ENCODE data around the gene RASA3.

Gene RASA3

DNA sequence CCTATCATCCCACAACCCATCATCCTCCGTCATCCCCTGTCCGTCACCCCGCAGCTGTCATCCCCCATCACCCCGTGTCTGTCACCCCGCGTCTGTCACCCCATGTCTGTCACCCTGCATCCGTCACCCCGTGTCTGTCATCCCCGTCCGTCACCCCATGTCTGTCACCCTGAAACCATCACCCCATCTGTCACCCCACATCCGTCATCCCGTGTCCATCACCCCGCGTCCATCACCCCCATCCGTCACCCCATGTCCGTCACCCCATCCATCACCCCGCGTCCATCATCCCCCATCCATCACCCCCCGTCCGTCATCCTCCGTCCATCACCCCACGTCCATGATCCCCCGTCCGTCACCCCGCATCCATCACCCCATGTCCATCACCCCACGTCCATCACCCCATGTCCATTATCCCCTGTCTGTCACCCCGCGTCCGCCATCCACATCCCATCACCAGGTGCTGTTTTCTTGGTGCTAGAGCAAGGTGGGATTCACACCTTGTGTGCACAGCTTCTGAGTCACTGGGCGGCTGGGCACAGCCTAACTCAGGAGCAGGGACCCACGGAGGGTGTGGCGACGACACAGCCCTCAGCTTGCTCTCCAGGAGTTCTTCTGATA lies 24.2 kb downstream of the RASA3 start:
- TF ChIP-seq CTCF (IDR thresholded peaks at IDR 0.05; ENCODE audit: low read depth, low read length): no peak
- H3K4me3 ChIP-seq (ENCODE audit: low read depth, low read length): peak overlapping the region; percentile 30

DNA sequence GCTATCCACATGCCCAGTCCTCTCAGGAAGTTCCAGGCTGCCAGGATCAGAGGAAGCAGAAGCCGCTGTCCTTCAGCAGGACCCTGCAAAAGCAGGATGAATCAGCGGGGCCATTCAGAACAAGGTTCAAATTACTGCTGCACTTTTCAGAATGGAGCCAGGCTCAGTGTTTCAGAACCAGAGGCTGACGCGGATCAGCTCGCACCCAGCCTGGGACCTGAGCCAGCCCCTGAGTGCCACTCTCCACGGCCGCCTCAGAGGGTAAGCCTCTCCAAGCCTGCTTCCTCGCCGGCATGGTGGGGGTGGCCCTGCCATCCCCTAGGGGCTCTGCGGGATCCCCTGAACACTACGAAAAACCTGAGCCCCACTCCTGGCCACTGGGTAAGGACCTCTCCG lies 24.7 kb downstream of the RASA3 start:
- H3K4me3 ChIP-seq (ENCODE audit: low read depth, low read length): peak overlapping the region; percentile 30
- TF ChIP-seq CTCF (IDR thresholded peaks at IDR 0.05; ENCODE audit: low read depth, low read length): no peak

DNA sequence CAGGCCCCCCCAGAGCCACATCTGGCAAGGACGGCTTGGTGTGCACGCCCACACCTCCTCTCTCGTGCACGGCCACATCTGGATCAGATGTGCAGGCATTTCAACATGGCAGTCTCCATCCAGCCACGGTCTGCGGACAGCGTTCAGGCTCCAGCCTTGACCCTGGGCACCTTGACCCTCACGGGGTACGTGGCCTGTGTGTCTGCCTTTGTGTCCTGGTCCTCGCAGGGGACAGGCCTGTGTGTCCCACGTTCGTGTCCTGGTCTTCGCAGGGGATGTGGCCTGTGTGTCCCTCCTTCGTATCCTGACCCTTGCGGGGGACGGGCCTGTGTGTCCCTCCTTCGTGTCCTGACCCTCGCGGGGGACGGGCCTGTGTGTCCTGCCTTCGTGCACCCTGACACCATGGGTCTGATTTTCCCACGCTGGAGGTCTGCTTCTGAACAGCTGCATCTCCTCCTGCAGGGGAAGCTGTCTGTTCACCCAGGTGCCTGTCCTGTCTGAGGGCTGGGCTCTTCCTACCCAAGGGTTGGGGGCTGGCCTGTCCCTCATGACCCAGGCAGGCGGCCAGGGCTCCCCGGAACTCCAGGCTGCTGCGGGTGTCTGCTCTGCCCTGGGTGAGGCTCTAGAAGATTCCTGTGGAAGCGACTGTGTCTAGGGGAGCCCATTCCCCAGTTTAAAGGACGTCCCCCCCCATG lies 25.3 kb downstream of the RASA3 start:
- TF ChIP-seq CTCF (IDR thresholded peaks at IDR 0.05; ENCODE audit: low read depth, low read length): no peak

GRCh38 chr13:114106526-114106925 lies 25.9 kb downstream of the RASA3 start:
- TF ChIP-seq CTCF (IDR thresholded peaks at IDR 0.05; ENCODE audit: low read depth, low read length): no peak
- no peak overlapping the region for H3K4me3 ChIP-seq (ENCODE audit: low read depth, low read length)

More for the DNA sequence above, 25.3 kb downstream of the RASA3 start:
- H3K4me3 ChIP-seq (ENCODE audit: low read depth, low read length): 0 out of 2 replicates have a peak overlapping the region, but pooled peaks have one; percentile 10

DNA sequence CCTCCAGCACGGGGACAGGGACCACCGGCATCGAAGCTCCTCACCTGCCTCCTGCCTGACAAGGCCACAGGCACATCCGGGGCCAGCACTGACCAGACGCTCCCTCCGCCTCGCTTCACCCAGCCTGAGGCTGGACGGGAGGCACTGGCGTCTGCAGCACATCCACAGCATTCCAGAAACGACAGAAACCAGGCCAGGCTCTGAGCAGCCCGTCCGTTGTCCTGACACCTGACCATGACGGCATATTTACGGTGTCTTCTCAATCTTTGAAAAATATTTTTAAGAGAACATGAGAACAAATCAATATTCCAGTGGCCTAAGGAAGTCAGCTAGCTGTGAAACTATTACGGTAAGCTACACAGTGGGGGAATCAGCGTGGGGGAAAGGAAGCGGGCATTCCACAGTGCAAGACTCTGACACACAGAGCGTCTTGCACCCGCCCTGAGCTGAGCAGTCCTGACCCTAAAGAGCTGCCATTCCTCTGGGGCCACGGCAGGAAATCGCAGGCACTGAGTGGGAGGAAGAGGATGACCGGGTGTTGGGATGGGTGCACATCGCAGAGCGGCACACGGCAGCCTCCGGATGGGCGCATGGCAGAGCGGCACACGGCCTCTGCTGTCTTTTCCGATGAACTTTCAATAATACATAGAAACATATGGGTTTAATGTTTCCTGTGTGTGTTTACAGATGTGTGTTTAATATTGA lies 26.8 kb downstream of the RASA3 start:
- TF ChIP-seq CTCF (IDR thresholded peaks at IDR 0.05; ENCODE audit: low read depth, low read length): no peak
- no peak overlapping the region for H3K4me3 ChIP-seq (ENCODE audit: low read depth, low read length)

DNA sequence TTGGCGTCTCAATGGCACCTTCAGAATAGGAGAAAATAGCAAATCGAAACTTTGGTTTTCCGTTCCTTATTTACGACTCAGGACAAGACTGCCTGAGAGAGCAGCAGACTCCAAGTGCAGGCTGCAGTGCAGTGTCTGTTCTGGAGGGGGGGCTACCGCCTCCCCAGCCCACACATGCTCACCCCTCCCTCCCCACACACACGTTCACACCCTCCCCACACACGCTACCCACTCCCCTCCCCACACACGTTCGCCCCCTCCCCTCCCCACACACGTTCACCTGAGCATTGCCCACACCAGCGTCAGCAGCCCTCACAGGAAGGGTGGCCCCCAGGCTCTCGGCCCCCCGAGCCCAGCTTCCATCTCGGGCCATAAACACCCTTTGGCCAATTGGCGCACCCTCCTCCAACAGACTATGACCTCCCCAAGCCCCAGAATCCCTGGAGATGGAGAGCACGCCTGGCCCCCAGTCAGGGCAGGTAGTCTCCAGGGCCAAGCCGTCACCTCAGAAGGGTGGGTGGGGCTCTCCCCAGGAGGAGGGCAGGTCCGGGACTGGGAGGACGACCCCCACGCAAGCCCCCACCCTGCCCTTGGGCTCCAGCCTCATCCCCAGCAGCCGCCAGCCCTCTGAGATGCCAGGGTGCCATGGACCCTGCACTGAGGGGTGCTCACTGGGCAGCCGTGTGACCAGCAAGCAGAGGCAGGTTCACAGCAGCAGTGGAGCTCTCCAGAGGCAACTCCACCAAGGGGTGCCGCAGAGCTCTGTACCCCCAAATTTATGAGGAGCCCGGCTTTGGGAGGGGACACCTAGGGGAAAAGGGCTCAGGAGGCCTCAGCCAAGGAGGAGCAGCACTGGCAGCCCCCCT lies 27.5 kb downstream of the RASA3 start:
- no peak overlapping the region for H3K4me3 ChIP-seq (ENCODE audit: low read depth, low read length)
- TF ChIP-seq CTCF (IDR thresholded peaks at IDR 0.05; ENCODE audit: low read depth, low read length): no peak
